ENCODE measurements around the gene FAN1.

Gene FAN1

GRCh38 chr15:30924353-30924752, 20.6 kb downstream of the FAN1 start:
- DNase-seq (ENCODE audit: low read depth): no peak
- TF ChIP-seq, protein P1, sequence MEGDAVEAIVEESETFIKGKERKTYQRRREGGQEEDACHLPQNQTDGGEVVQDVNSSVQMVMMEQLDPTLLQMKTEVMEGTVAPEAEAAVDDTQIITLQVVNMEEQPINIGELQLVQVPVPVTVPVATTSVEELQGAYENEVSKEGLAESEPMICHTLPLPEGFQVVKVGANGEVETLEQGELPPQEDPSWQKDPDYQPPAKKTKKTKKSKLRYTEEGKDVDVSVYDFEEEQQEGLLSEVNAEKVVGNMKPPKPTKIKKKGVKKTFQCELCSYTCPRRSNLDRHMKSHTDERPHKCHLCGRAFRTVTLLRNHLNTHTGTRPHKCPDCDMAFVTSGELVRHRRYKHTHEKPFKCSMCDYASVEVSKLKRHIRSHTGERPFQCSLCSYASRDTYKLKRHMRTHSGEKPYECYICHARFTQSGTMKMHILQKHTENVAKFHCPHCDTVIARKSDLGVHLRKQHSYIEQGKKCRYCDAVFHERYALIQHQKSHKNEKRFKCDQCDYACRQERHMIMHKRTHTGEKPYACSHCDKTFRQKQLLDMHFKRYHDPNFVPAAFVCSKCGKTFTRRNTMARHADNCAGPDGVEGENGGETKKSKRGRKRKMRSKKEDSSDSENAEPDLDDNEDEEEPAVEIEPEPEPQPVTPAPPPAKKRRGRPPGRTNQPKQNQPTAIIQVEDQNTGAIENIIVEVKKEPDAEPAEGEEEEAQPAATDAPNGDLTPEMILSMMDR (IDR thresholded peaks at IDR 0.05; ENCODE audit: control insufficient read depth, extremely low read depth, insufficient read depth): no peak
- no peak overlapping the region for H3K4me3 ChIP-seq (ENCODE audit: low read depth, low read length)

DNA sequence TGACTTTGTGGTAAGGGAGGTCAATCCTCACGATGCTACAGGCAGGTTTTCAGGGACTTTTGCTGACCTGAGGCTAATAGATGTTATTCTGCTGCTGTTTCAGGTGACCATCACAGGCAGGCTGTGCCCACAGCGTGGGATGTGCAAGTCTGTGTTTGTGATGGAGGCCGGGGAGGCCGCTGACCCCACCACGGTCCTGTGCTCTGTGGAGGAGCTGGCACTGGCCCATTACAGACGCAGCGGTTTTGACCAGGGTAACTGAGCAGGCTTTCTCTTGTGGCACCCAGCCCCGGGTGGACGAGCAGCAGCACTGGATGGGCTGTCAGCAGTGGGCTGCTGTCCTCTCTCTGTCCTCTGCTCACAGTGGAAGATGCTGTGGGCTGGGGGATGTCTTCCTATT, 22.0 kb downstream of the FAN1 start:
- TF ChIP-seq, protein P1 (IDR thresholded peaks at IDR 0.05; ENCODE audit: control insufficient read depth, extremely low read depth, insufficient read depth): no peak
- DNase-seq (ENCODE audit: low read depth): no peak
- no peak overlapping the region for H3K4me3 ChIP-seq (ENCODE audit: low read depth, low read length)

- TF ChIP-seq, protein P1 (IDR thresholded peaks at IDR 0.05; ENCODE audit: control insufficient read depth, extremely low read depth, insufficient read depth): no peak
- no peak overlapping the region for H3K4me3 ChIP-seq (ENCODE audit: low read depth, low read length)
- DNase-seq (ENCODE audit: low read depth): no peak
These were observed 22.4 kb downstream of the FAN1 start for GRCh38 chr15:30926161-30926560.

DNA sequence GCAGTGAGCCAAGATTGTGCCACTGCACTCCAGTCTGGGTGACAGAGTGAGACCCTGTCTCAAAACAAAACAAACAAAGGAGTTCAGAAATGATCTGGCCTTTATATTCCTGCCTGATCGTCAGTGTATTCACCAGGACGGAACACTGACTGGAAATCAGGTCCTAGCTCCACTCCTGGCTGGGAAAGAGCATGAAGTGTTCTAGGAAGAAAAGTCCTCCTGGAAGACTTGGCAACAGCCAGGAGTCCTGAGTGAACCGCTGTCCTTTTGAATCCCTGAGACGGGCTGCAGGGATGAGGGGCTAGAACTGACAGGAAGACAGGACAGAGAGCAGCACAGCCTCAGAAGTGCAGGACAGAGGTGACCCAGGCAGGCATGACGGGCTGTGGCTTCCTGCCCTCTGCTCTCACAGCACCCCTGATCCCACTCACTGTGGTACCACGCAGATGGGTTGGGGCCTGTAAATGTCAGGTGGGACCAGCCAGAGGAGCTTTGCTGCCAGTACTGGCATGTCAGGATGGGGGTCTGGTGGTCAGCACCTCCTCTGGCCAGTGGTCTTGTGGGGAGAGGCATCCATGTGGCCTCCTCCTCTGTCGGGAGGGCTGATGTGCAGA, 23.5 kb downstream of the FAN1 start:
- no peak overlapping the region for H3K4me3 ChIP-seq (ENCODE audit: low read depth, low read length)
- no peak for DNase-seq (ENCODE audit: low read depth)
- TF ChIP-seq, protein P1 (IDR thresholded peaks at IDR 0.05; ENCODE audit: control insufficient read depth, extremely low read depth, insufficient read depth): no peak

GRCh38 chr15:30928076-30928475, 24.4 kb downstream of the FAN1 start:
- DNase-seq (ENCODE audit: low read depth): no peak
- no peak overlapping the region for H3K4me3 ChIP-seq (ENCODE audit: low read depth, low read length)
- TF ChIP-seq, protein P1 (IDR thresholded peaks at IDR 0.05; ENCODE audit: control insufficient read depth, extremely low read depth, insufficient read depth): no peak

- TF ChIP-seq, protein P1 (IDR thresholded peaks at IDR 0.05; ENCODE audit: control insufficient read depth, extremely low read depth, insufficient read depth): no peak
- no peak overlapping the region for H3K4me3 ChIP-seq (ENCODE audit: low read depth, low read length)
- no peak for DNase-seq (ENCODE audit: low read depth)
These were observed 25.5 kb downstream of the FAN1 start for GRCh38 chr15:30929064-30929669.

GRCh38 chr15:30929982-30930381, 26.3 kb downstream of the FAN1 start:
- TF ChIP-seq, protein P1 (IDR thresholded peaks at IDR 0.05; ENCODE audit: control insufficient read depth, extremely low read depth, insufficient read depth): no peak
- DNase-seq (ENCODE audit: low read depth): no peak
- H3K4me3 ChIP-seq (ENCODE audit: low read depth, low read length): no peak overlapping the region
